ENCODE data around the gene ANKH. TPM values are rescaled to one million over a fixed set of nuclear protein-coding genes. Genes with fewer than 3 reads are reported as not detected.

Gene ANKH
- total and polyA plus RNA-seq, 8 donors: 3.6 to 115 (median 14.3) TPM

GRCh38 chr5:14777932-14778791 is 93.4 kb downstream of the ANKH start:
- Histone ChIP-seq H3K27ac (no peak overlapping the region), H3K4me3 (no peak overlapping the region), H3K4me1 (peaks cover 0 to 17% (median 12%) of the 10 kb centered on the region in 4 donors), H3K9me3 (no peaks in the 10 kb centered on the region), H3K27me3 (no peaks in the 10 kb centered on the region), H3K36me3 (no peaks in the 10 kb centered on the region)
- 85 to 89% (median 88%) methylated on average over 11 of the region's 11 CpGs for WGBS, 5 donors
- TF ChIP-seq POLR2AphosphoS5 (IDR thresholded peaks at IDR 0.05) (no peak), CTCF (IDR thresholded peaks at IDR 0.05) (no peak), EP300 (IDR thresholded peaks at IDR 0.05) (no peak), POLR2A (IDR thresholded peaks at IDR 0.05) (no peak)
- DNase-seq: no peak
- intact Hi-C loops (cut with DNase I; ENCODE audit: low total_unique reads): no loop called here

- no peak overlapping the region for H3K4me3 ChIP-seq
- no peak overlapping the region for H3K27ac ChIP-seq
- 84 to 90% (median 88%) methylated on average over 6 of the region's 6 CpGs for WGBS, 5 donors
- H3K9me3 ChIP-seq: no peaks in the 10 kb centered on the region
- TF ChIP-seq EP300 (IDR thresholded peaks at IDR 0.05): no peak
- no peak for TF ChIP-seq POLR2A (IDR thresholded peaks at IDR 0.05)
- no peak for TF ChIP-seq CTCF (IDR thresholded peaks at IDR 0.05)
- no peak for TF ChIP-seq POLR2AphosphoS5 (IDR thresholded peaks at IDR 0.05)
- no peaks in the 10 kb centered on the region for H3K36me3 ChIP-seq
- peaks cover 0 to 17% (median 12%) of the 10 kb centered on the region in 4 donors for H3K4me1 ChIP-seq
- intact Hi-C loops (cut with DNase I; ENCODE audit: low total_unique reads): no loop called here
- no peak for DNase-seq
- H3K27me3 ChIP-seq: no peaks in the 10 kb centered on the region
These were observed 94.4 kb downstream of the ANKH start for GRCh38 chr5:14777187-14777586.

GRCh38 chr5:14776602-14777001 is 95.0 kb downstream of the ANKH start:
- peak in 1 of 2 donors; percentile 61 for DNase-seq
- Histone ChIP-seq H3K27ac (no peak overlapping the region), H3K9me3 (no peaks in the 10 kb centered on the region), H3K4me3 (no peak overlapping the region), H3K4me1 (peaks cover 0 to 17% (median 12%) of the 10 kb centered on the region in 4 donors), H3K36me3 (no peaks in the 10 kb centered on the region), H3K27me3 (no peaks in the 10 kb centered on the region)
- TF ChIP-seq POLR2A (IDR thresholded peaks at IDR 0.05) (no peak), CTCF (IDR thresholded peaks at IDR 0.05) (no peak), EP300 (IDR thresholded peaks at IDR 0.05) (no peak), POLR2AphosphoS5 (IDR thresholded peaks at IDR 0.05) (no peak)
- intact Hi-C loops (cut with DNase I; ENCODE audit: low total_unique reads): no loop called here
- 42 to 75% (median 63%) methylated on average over 5 of the region's 5 CpGs for WGBS, 5 donors

GRCh38 chr5:14775857-14776256 is 95.7 kb downstream of the ANKH start:
- Histone ChIP-seq H3K27me3 (no peaks in the 10 kb centered on the region), H3K27ac (no peak overlapping the region), H3K4me1 (peaks cover 0 to 17% (median 12%) of the 10 kb centered on the region in 4 donors), H3K4me3 (no peak overlapping the region), H3K36me3 (no peaks in the 10 kb centered on the region), H3K9me3 (no peaks in the 10 kb centered on the region)
- TF ChIP-seq CTCF (IDR thresholded peaks at IDR 0.05) (no peak), EP300 (IDR thresholded peaks at IDR 0.05) (no peak), POLR2A (IDR thresholded peaks at IDR 0.05) (no peak), POLR2AphosphoS5 (IDR thresholded peaks at IDR 0.05) (no peak)
- peak; percentile 25 to 57 for DNase-seq
- intact Hi-C loops (cut with DNase I; ENCODE audit: low total_unique reads): no loop called here
- WGBS, 5 donors: 42 to 64% (median 50%) methylated on average over 7 of the region's 7 CpGs
